Heart right ventricle (tissue), 16 donors: ENCODE results near the gene IFNL3. TPM values are rescaled to one million over a fixed set of nuclear protein-coding genes. Genes with fewer than 3 reads are reported as not detected.

Experiments
- ATAC-seq, 8 donors: fragments of 200-7000 bp; cut with Tn5 transposase; one replicate each; pipeline ENCODE4 v1.9.1; 2020; ENCODE audit warnings: mild to moderate bottlenecking in 8 of 8, moderate library complexity in 8 of 8, moderate number of reproducible peaks in 1 of 8
- DNase-seq, 2 donors: peaks; one replicate each; pipeline ENCODE4 v3.0.0-alpha.2; 2020
- H3K27ac ChIP-seq, 10 donors: fragments of 200-600 bp; sonication (generic) in 2 of 10; one replicate each; pipeline versions ENCODE4 v1.5.0 to v1.8.0; 2020 to 2022; ENCODE audit warnings: mild to moderate bottlenecking in 3 of 10
- H3K27me3 ChIP-seq, 7 donors: fragments of 200-600 bp; one replicate each; pipeline ENCODE4 v1.8.0; 2021 to 2022; ENCODE audit warnings: mild to moderate bottlenecking in 2 of 7
- H3K36me3 ChIP-seq, 9 donors: fragments of 200-600 bp; sonication (generic) in 1 of 9; one replicate each; pipeline versions ENCODE4 v1.5.0 to v1.8.0; 2020 to 2022; ENCODE audit warnings: mild to moderate bottlenecking in 2 of 9
- H3K4me1 ChIP-seq, 9 donors: fragments of 200-600 bp; sonication (generic) in 1 of 9; one replicate each; pipeline versions ENCODE4 v1.5.0 to v1.8.0; 2020 to 2022; ENCODE audit warnings: mild to moderate bottlenecking in 4 of 9
- H3K4me3 ChIP-seq, 10 donors: fragments of 200-600 bp; sonication (generic) in 2 of 10; one replicate each; pipeline versions ENCODE4 v1.5.0 to v1.8.0; 2020 to 2022; ENCODE audit warnings: mild to moderate bottlenecking in 7 of 10, moderate library complexity in 2 of 10
- H3K9me3 ChIP-seq, 11 donors: fragments of 200-600 bp in 10 of 11; sonication (generic) in 2 of 11; one replicate each; pipeline versions ENCODE4 v1.5.0 to v1.8.0; 2013 to 2022; ENCODE audit warnings: mild to moderate bottlenecking in 2 of 11, control low read depth in 1 of 11, moderate library complexity in 1 of 11
- CTCF ChIP-seq, 9 donors: fragments of 200-600 bp; sonication (generic) in 2 of 9; IDR thresholded peaks; one replicate each; pipeline versions ENCODE4 v1.5.0 to v1.8.0; 2021 to 2022; ENCODE audit warnings: antibody characterized with exemption in 9 of 9, mild to moderate bottlenecking in 5 of 9, moderate library complexity in 1 of 9
- WGBS, 2 donors: extraction: QIAGEN DNeasy Blood & Tissue Kit; methylation state at CpG; one replicate each; pipeline ENCODE4 v1.1.7; 2013; ENCODE audit warnings: inconsistent platforms in 1 of 2; 5-methylcytosine and 5-hydroxymethylcytosine counted together
- intact Hi-C, 10 donors: fragments of 100-400 bp; cut with DNase I; formaldehyde crosslinking; loops; one replicate each; pipeline versions ENCODE4 v1.11.1 to v1.14.2; 2022
- polyA plus RNA-seq, 2 donors: library from polyadenylated mRNA; stranded (reverse); fragments of 200-250 nt; gene quantifications; one replicate each; pipeline ENCODE4 v1.2.3, GENCODE V29; 2013
- total RNA-seq, 10 donors: library from RNA; stranded (reverse); fragmentation: NEBNext Ultra II Directional in 3 of 10; extraction: Animal tissue kit (Norgen Biotek cat#: 25700) in 3 of 10; gene quantifications; one replicate each; pipeline versions ENCODE4 v1.2.1 to v1.2.4, GENCODE V29; 2021 to 2023
- donor health status: Arrhythmogenic right ventricular cardiomyopathy.
- donor health status: ischemic (EF 13 %, LVEDD 7.1; RV severe dilation, severe dysfunction).
- donor health status: healthy with polysubstance abuse.
- donor health status: DM: no; HTN: yes; CAD: no.
- donor health status: DM: no; HTN: no; CAD: no.
- donor health status: ischemic (EF 25% LVEDD 6.9; RV normal size, moderate dysfunction).
- donor health status: ischemic (EF 25% LVEDD 5.7; RV mildly dilated, moderate dysfunction).
- donor health status: healthy.
- donor health status: DM: yes; HTN: yes; CAD: no.
- donor health status: Ischemic cardiomyopathy.
- donor health status: ischemic (EF 35%, LVEDD 5.7; RV mildly dilated, moderate dysfunction).
- donor health status: nonischemic (EF 11% LVEDD 7.7; RV severe dilation, severe dysfunction).
- donor health status: DM: yes; HTN: yes; CAD: no.
- donor health status: PGD.
- donor health status: ischemic (EF 29% LVEDD 5.4; RV normal size, mild dysfunction).
- donor health status: nonischemic (EF 23%, LVEDD 6.1; RV moderate dilation, normal function).

The IFNL3 gene
- total and polyA plus RNA-seq, 12 donors, result not detected

GRCh38 chr19:39193803-39194202 is 51.0 kb downstream of the IFNL3 start:
- Histone ChIP-seq H3K27ac (no peak overlapping the region), H3K27me3 (peaks cover 11 to 88% (median 66%) of the 10 kb centered on the region in 7 donors), H3K4me3 (no peak overlapping the region), H3K4me1 (peaks cover 0 to 5% (median 0%) of the 10 kb centered on the region in 9 donors), H3K36me3 (no peaks in the 10 kb centered on the region), H3K9me3 (no peaks in the 10 kb centered on the region)
- intact Hi-C loops, result loop anchor here in 3 of 10 donors (10.0 kb wide), 2 partner anchors 79 to 131 kb away; partner anchors contain the start of gene LRFN1 (in 2 of the 3)
- DNase-seq (no peak), ATAC-seq (no peak)
- 15 to 25% methylated on average over 8 of the region's 8 CpGs for WGBS, 2 donors
- TF ChIP-seq CTCF (IDR thresholded peaks at IDR 0.05), result no peak

Other genes starting within 250 kb of the IFNL3 start
- 10 to 100 TPM; 11.4 to 40.5 (median 21.4) TPM for gene FBXO27, start 212.5 kb downstream of the IFNL3 start, total RNA-seq
- gene FBXO27, start 212.5 kb downstream of the IFNL3 start, polyA plus RNA-seq, result 1 to 10 TPM; 2.3 to 6.6 TPM
- not detected for gene ACP7, start 160.6 kb downstream of the IFNL3 start, total RNA-seq
- not detected for gene ACP7, start 160.6 kb downstream of the IFNL3 start, polyA plus RNA-seq
- 10 to 100 TPM; 11.7 to 22.4 (median 16.1) TPM for gene PAK4, start 119.2 kb downstream of the IFNL3 start, total RNA-seq
- 10 to 100 TPM in 1 of 2 donors, 1 to 10 TPM in 1; 8.6 to 19.2 TPM for gene PAK4, start 119.2 kb downstream of the IFNL3 start, polyA plus RNA-seq
- gene NCCRP1, start 48.0 kb downstream of the IFNL3 start, total RNA-seq, result not detected
- under 1 TPM in 1 of 2 donors, not detected in 1; 0.03 TPM for gene NCCRP1, start 48.0 kb downstream of the IFNL3 start, polyA plus RNA-seq
- under 1 TPM in 1 of 10 donors, not detected in 9; 0.55 TPM for gene SYCN, start 40.7 kb downstream of the IFNL3 start, total RNA-seq
- not detected for gene SYCN, start 40.7 kb downstream of the IFNL3 start, polyA plus RNA-seq
- gene IFNL4, start 3.9 kb upstream of the IFNL3 start, total RNA-seq, result not detected
- not detected for gene IFNL4, start 3.9 kb upstream of the IFNL3 start, polyA plus RNA-seq
- not detected for gene IFNL2, start 23.4 kb upstream of the IFNL3 start, total RNA-seq
- gene IFNL2, start 23.4 kb upstream of the IFNL3 start, polyA plus RNA-seq, result not detected
- gene IFNL1, start 51.4 kb upstream of the IFNL3 start, total RNA-seq, result not detected
- gene IFNL1, start 51.4 kb upstream of the IFNL3 start, polyA plus RNA-seq, result not detected
- gene LRFN1, start 75.9 kb upstream of the IFNL3 start, total RNA-seq, result under 1 TPM in 9 of 10 donors, not detected in 1; 0.07 to 0.42 (median 0.32) TPM
- gene LRFN1, start 75.9 kb upstream of the IFNL3 start, polyA plus RNA-seq, result under 1 TPM; 0.14 to 0.29 TPM
- gene GMFG, start 91.0 kb upstream of the IFNL3 start, total RNA-seq, result 10 to 100 TPM in 5 of 10 donors, 1 to 10 TPM in 5; 6.9 to 64.2 (median 11.1) TPM
- gene GMFG, start 91.0 kb upstream of the IFNL3 start, polyA plus RNA-seq, result 10 to 100 TPM; 26.9 to 39.6 TPM
- 10 to 100 TPM; 35.5 to 60.4 (median 47.2) TPM for gene SAMD4B, start 97.4 kb upstream of the IFNL3 start, total RNA-seq
- 10 to 100 TPM; 59.2 to 92.8 TPM for gene SAMD4B, start 97.4 kb upstream of the IFNL3 start, polyA plus RNA-seq
- 10 to 100 TPM; 34.3 to 46.4 (median 38.8) TPM for gene PAF1, start 146.1 kb upstream of the IFNL3 start, total RNA-seq
- gene PAF1, start 146.1 kb upstream of the IFNL3 start, polyA plus RNA-seq, result 10 to 100 TPM; 24.1 to 48.2 TPM
- gene MED29, start 146.4 kb upstream of the IFNL3 start, total RNA-seq, result 10 to 100 TPM; 22.9 to 32.3 (median 27.1) TPM
- gene MED29, start 146.4 kb upstream of the IFNL3 start, polyA plus RNA-seq, result 10 to 100 TPM; 16.2 to 30.8 TPM
- gene ZFP36, start 161.8 kb upstream of the IFNL3 start, total RNA-seq, result 100 to 1,000 TPM in 2 of 10 donors, 10 to 100 TPM in 8; 22.8 to 194 (median 48.1) TPM
- 10 to 100 TPM; 60.2 to 63.2 TPM for gene ZFP36, start 161.8 kb upstream of the IFNL3 start, polyA plus RNA-seq
- gene PLEKHG2, start 167.7 kb upstream of the IFNL3 start, total RNA-seq, result 10 to 100 TPM in 9 of 10 donors, 1 to 10 TPM in 1; 8.3 to 23.1 (median 15.1) TPM
- 10 to 100 TPM in 1 of 2 donors, 1 to 10 TPM in 1; 6.9 to 22.7 TPM for gene PLEKHG2, start 167.7 kb upstream of the IFNL3 start, polyA plus RNA-seq
- gene RPS16, start 190.9 kb upstream of the IFNL3 start, total RNA-seq, result 1,000 to 10,000 TPM in 7 of 10 donors, 100 to 1,000 TPM in 3; 936 to 1,726 (median 1,424) TPM
- 1,000 to 10,000 TPM in 1 of 2 donors, 100 to 1,000 TPM in 1; 974 to 3,280 TPM for gene RPS16, start 190.9 kb upstream of the IFNL3 start, polyA plus RNA-seq
- gene SUPT5H, start 200.6 kb upstream of the IFNL3 start, total RNA-seq, result 10 to 100 TPM; 65.0 to 96.6 (median 84.3) TPM
- gene SUPT5H, start 200.6 kb upstream of the IFNL3 start, polyA plus RNA-seq, result 100 to 1,000 TPM in 1 of 2 donors, 10 to 100 TPM in 1; 56.2 to 149 TPM
- 100 to 1,000 TPM in 1 of 10 donors, 10 to 100 TPM in 9; 67.3 to 111 (median 78.9) TPM for gene TIMM50, start 235.8 kb upstream of the IFNL3 start, total RNA-seq
- gene TIMM50, start 235.8 kb upstream of the IFNL3 start, polyA plus RNA-seq, result 100 to 1,000 TPM; 104 to 160 TPM